T-helper 22 cell (primary cell): ENCODE data around the gene CEP131.

Source experiments
- DNase-seq: peaks from one replicate; pipeline ENCODE4 v3.0.0-alpha.2; 2020; ENCODE audit warnings: low read depth

Gene CEP131

DNA sequence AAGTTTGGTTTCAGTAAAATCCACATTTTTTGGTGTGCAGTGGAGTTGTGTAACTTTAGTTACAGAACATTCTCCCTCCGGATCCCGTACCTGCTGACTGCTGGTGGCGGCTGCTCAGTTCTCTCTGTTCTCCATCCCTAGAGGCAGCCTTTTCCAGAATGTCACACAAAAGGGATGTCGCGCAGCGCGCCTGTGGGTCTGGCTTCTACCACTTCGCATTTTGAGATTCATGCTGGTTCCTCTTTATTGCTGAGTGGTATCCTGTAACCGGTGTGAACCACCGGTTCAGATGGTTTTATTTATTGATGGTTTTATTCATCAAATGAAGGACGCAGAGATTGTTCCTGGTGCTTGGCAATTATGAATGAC, 981 bp upstream of the CEP131 start:
- DNase-seq = no peak

DNA sequence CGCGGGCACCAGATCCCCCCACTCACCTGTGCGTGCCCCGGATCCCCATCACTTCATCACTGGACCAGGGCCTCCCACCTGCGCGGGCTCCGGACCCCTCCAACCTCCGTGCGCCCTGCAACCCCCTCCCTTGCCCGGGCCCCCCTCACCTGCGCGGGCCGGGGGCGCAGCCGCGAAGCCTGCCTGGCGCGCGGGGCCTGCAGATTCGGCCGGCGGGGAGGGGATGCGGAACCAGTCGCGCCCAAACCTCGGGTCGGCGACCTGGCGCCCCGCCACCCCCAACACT, 202 bp downstream of the CEP131 start:
- DNase-seq = no peak

DNA sequence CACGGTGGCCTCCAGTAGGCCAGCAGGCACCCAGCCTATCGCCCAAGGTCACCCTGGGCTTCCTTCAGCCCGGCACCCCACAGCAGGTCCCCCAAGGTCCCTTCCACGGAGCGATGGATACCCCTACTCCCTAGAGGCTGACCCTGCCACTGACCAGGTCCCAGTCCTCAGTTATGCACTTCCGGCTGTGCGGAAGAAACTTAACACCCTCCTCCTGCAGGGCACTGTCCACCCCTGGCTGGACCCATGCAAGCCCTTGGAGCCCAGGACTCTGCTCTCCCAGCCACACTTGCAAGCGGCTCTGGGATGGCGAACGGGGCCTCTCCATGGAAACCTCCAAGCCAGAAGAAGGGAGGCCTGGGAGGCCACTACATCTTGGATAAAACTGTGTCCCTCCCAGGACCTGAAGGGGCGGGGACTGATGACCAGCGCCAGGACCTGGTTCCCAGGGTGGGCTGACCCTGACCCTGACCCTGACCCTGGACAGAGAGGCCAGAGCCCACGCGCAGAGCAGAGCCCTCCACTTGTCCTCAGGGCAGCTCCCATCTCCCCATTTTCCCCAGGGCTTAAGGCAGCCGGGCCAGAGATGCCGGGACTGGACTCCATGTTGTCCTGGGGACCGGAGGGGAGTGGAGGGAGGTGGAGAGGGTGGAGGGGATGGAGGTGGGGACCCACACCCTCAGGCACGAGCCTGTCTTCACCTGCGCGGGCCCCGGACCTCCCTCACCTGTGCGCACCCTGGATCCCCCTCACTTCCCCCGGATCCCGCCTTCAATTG, 734 bp downstream of the CEP131 start:
- DNase-seq = no peak

DNA sequence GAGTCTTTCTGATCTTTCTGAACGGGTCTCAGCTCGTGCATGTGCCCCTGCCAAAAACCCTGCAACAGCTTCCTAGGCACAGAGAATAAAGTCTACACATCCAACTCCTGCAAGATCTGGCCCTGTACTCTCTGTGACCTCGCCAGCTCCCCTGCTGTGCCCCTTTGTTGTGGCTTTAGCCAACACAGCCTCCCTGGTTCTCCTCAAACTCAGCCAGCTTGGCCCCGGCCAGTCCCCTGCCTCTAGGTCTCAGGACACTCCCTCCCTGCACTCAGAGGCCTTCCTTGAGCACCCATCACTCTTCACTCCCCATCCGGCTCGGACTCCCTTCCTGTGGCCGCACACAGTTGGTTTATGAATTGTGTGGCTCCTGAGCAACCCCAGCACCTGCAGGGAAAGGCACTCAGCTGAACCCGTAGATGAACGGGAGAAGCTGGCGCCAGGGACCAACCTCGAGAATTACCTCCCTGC, 1.4 kb downstream of the CEP131 start:
- no peak for DNase-seq

DNA sequence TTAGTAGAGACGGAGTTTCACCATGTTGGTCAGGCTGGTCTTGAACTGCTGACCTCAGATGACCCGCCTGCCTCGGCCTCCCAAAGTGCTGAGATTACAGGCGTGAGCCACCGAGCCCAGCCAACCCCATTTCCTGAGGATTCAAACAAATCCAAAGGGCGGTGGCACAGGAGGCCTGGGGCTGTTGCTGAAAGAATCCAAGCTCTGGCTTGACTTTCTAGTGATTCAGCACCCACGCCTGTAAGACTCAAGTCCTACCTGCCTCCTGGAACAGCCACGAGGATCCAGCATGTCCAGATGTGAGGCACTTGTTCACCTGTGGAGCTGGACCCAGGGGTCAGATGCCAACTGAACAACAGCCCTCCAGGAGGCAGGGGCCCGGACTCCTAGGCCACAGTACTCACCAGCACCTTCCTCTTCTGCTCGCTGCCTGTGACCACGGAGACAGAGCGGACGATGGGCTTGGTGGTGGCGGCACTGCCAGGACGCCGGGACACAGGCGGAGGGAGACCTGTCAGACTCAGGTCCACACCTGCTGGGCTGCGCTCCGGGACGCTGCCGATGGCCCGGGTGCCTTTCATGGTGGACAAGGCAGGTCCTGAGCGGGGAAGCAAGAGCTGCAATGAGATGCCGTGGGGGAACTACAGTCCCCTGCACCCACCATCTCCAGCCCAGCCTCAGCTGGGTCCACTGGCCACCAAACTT, 3.1 kb downstream of the CEP131 start:
- DNase-seq = no peak

DNA sequence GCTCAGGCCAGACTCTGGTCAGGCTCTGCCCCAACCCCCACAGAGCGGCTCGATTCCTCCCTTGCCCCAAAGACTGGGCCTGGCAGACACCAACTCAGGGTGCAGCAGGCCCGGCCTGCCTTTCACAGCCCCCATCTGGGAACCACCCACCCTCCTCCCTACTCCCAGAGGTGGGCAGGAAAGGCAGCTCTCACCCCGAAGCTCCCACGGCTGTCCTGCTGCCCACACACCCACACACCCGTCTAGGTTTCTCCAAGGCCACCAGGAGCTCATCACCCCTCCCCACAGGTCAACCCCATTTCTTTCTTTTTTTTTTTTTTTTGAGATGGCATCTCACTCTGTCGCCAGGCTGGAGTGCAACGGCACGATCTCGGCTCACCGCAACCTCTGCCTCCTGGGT, 3.8 kb downstream of the CEP131 start:
- DNase-seq = no peak

DNA sequence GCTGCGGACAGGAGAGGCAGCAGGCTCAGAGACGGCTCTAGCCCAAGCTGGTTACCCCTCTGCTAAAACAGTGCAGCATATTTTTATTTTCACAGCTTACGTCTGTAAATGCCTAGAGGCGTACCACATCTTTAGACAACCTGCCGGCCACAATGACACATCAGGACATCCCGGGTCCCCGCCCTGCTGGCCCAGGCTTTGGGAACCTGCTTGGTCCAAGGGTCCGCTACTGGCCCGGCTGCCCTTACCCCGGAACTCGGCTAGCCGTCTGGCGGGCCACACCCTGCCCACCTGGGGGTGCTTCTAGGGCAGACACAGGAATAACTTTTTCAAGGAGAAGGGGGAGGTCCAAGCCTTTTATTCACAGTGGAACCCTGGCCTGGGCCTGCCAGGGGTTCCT, 4.3 kb downstream of the CEP131 start:
- no peak for DNase-seq

DNA sequence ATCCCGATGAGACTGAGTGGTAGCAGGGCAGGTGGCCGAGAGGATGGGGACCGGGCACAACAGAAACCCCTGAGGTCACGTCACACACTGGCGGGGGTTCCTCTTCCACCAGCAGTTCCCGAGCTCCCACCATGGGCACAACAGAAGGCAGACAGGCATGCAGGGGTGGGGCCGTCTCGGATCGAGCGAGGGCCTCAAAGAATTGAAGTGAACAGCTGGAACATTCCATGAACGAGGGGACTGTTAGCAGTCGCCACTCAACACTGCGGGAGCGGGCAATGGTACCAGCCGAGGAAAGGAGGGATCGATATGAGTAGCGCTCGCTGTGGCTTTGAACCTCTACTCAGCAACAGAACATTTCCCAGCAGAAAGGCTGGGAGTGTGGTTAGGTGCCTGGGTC, 5.3 kb downstream of the CEP131 start:
- DNase-seq = no peak

DNA sequence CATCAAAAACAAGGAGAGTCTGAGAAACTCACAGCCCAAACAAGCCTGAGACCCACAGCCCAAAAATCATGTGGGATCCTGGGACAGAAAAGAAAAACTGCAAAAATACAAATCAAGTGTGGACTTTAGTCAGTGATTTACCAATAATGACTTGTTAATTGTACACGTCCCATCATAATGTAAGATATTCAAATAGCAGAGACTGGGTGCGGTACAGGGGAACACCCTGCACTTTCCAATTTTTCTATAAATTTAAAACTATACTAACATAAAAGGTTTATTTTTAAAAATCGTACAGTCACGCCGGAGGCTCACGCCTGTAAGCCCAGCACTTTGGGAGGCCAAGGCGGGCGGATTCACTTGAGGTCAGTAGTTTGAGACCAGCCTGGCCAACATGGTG, 8.8 kb downstream of the CEP131 start:
- no peak for DNase-seq

DNA sequence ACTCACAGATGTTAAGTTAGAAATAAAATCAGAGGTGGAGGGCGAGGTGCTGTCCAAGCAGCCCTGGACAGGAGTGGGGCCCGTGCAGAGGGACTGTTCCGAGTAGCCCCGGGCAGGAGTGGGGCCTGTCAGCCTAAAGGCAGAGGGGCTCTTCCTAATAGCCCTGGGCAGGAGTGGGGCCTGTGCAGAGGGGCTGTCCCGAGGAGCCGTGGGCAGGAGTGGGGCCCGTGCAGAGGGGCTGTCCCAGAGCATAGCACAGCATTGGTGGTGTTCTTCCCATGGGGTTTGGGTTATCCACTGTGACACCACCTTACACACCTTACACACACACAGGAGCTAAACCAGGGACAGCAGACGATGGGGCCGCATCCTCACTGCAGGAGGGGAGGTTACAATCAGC, 10.4 kb downstream of the CEP131 start:
- no peak for DNase-seq

DNA sequence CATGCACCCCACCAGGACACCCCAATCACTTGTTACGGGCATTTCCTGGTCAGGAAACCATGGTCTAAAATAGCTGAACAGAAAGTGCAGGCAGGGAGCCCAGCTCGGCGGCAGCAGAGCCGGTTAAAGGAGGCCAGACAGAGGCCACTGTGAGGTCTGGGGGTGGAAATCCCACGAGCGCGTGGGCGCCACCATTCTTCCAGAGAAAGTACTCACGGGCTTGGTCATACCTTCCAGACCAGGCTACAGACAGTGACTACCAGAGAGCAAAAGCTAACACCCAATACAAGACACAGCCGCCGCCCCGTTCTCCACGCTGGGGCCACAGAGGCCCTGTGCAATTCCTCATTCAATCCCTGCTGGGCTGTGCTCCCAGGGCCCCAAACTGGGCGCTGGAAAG, 11.9 kb downstream of the CEP131 start:
- DNase-seq = no peak

DNA sequence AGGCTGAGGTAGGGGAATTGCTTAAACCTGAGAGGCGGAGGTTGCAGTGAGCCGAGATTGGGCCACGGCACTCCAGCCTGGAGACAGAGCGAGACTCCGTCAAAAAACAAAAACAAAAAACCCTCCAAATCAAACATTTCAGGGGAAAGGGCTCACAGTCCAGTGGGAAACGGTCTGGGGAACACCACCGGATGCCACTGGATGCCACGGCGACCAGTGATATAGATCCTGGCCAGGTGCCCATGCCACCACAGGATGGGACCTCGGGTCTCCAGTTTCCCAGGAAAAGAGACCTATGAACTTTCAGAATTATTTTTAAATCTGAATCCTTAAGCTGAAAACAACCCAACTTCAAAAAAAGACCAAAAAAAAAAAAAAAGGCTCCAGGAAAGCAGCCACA, 12.3 kb downstream of the CEP131 start:
- no peak for DNase-seq

DNA sequence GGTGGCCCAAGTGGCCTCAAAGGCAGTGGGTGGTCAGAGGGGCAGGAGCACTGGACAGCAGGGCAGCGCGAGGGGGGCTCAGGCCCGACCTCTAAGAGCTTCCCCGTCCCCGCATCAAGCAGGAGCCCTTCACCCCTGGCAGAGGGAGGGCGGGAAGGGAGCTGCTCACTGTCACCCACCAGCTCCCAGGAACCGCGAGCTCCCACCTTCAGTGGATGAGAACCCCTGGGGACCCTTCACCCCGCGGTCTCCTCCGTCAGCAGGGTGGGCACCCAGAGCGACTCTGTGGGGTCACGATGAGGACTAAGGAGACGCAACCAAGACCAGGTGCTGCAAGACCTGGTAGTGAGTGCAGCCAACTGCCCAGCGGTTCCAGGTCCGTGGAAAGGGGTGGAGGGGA, 13.6 kb downstream of the CEP131 start:
- DNase-seq = no peak

DNA sequence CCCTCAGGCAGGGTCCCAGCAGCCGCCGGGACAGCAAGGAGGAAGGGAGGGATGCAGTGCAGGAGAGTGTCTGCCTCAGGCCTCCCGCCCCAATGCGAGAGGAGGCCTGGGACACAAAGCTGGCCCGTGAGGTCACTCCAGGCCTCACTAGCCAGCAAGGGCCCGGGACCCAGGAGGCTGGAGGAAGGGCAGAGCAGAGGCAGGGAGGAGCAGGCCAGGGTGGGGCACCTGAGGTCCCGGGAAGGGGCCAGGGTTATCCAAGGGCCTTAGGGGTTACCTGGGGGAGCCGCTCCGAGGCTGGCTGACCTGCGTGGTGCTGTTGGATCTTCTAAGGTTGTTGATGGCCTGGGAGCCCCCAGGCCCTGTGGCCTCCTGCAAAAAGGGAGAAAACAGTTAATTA, 14.1 kb downstream of the CEP131 start:
- DNase-seq = no peak

DNA sequence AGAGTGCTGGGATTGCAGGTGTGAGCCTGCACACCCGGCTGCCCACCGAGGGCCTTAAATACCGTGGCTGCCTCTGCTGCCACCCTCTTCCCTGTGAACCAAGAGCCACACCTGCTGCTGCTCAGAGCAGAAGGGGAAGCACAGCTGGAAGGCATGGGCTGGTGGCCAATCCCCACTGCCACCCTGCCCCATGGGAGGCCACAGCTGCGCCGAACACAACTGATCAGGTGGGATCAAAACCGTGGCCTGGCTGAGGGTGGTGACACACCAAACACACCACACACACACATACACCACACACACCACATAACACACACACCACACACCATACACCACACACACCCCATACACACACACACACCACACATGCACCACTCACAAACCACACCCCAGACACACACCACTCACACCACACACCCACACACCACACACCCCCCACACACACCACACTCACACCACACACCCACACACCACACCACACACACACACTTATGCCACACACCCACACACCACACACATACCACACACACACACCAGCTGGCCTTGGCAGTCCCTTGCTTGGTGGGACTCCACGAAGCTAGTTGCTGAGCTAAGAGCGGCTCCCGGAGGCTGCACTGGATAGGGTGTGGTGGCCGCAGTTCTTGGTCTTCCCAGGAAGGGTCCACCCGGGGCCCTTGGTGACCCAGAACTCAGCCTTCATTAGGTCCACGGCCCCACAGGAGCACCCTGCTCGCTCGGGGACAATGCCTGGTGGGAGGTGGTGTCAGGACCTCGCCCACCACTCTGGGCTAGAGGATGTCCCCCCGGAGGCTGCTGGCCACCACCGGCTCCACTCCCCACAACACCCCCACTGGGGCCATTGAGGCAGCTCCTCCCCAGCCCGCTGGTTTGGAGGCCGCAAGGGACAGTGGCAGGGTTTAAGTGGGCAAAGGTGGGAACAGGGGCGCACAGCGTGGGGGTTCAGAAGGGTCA, 14.9 kb downstream of the CEP131 start:
- DNase-seq = no peak

DNA sequence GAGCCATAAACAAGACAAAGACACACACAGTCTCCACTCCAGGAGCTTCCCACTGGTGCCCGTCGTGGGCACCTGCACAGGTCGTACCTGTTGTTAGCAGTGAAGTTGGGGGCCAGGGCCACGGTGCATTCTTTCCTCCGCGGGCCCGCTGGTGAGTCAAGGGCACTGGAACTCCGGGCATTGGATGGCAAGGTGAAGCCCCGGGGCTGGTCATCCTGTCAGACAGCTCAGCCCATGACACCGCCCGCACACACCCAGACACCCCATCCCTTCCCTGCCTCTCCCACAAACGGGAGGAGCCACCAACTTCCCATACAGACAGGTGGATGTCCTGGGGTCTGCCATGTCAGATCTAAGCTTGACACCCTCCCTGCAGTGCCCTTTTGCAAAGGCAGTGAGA, 16.1 kb downstream of the CEP131 start:
- no peak for DNase-seq

DNA sequence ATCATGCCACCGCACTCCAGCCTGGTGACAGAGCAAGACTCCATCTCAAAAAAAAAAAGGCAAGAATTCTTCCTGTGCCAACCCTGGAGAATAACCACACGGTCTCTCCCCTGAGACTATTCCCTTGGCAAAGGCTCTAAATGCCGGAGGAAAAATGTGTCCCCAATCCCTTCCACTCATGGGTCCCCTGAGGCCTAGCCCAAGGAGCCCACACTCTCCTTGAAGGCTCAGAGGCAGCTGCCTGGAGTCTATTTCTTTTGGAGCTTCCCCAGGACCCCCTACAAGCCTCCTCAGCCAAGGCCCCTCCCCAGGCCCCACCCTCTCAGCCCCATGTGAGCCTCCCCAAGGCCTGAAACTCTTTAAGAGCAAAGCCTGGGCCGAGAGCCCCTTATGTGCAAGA, 16.6 kb downstream of the CEP131 start:
- DNase-seq = no peak

DNA sequence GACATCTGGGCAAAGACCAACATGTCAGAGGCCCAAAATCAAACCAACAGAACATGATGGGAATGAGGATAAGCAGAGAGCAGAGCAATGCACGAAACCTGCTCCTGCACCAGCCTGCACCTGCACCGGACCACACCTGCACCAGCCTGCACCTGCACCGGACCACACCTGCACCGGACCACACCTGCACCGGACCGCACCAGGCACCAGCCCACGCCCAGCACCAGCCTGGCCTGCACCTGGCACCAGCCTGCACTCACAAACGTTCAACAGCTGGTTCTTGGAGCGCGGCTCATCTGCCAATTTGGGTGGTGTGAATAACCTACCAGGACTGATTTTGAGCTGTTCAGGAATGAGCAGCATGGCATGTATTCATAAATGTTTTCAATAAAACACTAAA, 18.2 kb downstream of the CEP131 start:
- no peak for DNase-seq

DNA sequence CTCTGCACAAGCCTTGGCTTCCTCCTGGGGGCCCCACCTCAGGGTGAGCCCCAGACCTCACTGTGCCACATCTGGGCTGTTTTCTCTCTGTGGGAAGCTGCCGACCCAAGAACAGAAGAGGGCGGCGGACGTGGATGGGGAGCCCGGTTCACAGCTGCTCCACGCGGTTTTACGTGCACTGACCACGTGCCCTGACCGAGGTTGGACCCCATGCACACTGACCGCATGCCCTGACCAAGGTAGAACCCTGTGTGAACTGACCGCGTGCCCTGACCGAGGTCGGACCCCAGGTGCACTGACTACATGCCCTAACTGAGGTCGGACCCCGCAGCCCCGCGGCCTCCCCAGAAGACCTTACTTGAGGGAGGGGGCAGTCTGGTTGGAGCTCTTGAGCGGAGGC, 19.6 kb downstream of the CEP131 start:
- DNase-seq = no peak

DNA sequence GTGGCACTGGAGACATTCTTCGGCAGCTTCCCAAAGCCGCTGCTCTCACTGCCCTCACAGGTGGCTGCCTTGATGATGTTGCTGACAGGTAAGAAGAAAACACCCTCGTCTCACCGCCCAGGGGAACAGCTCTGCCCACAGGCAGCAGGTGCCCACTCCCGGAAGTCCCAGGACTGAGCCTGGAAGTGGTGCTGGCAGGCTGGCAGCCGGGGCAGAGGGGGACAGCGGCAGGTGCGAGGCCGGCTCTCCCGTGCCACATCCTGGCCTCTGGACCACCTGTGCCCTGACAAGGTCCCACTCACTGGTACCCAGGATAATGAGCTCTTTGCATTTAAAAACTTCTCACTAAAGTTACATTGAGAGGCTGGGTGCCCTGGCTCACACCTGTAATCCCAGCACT, 20.4 kb downstream of the CEP131 start:
- DNase-seq = no peak

DNA sequence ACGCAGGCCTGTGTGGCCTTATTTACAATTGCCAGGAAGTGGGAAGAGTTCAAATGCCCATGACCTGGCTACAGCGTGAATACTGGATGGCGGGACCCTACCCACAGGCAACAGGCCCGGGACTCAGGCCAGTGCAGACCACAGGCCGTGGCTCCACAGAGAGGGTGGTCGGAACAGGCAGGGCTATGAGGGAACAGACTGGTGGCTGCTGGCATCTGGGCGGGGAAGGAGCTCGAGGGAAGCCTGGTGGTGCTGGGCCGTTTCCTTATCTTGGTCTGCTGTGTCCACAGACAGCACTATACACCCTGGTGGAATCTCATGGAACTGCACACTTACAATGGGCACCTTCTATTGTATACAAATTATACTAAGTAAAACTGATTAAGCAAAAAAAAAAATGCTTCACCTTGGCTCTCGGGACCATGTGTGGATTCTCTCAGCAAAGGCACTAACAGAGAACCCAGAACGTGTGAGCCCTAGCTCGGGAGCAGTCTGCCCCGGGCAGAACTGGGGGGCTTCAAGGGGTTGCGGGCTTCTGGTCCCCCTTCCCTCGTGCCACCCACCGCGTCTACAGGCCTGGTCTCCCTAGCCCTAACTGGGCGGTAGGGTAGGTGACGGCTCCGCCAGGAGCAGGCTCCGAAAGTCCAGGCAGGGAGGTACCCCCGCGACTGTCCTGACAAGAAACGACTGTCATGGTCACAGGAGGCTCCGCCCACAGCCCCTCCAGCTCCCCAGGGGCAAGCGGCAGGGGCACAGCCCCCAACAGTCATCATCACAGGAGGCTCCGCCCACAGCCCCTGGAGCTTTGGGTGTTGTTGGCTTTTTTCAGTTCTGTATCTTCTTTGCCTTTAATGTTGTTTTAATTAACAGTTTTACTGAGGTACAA, 21.8 kb downstream of the CEP131 start:
- no peak for DNase-seq

DNA sequence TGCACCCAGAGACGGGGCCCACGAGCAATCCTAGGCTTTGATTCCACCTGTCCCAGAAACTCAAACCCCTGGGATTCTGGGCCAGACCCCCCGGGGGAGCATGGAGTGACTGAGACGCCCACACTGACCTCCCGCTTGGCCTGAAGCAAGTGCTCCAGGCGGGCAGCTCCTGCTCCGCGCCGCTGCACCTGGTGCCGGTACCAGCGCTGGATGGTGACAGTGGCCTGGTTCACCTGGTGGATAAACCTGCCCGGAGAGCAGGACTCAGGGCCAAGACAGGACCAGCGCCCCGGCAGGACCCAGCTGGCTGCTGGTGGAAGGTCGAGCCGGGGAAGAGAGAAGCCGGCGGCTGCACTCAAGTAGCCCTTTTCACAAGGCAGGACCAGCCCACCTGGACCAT, 22.6 kb downstream of the CEP131 start:
- no peak for DNase-seq
